Jurkat, Clone E6-1 (cell line): ENCODE data around the gene IGFLR1. TPM values are rescaled to one million over a fixed set of nuclear protein-coding genes. Genes with fewer than 3 reads are reported as not detected.

ENCODE experiments used
- DNase-seq: peaks from one replicate; pipeline ENCODE4 v3.0.0-alpha.2; 2011; ENCODE audit warnings: low read depth, low spot score
- H3K4me3 ChIP-seq: 2 replicates; pipeline ENCODE4 v1.5.1; 2011; ENCODE audit warnings: mild to moderate bottlenecking, low read length, control low read depth, moderate library complexity
- polyA plus RNA-seq: library from polyadenylated mRNA; unstranded; fragments of >200 nt; gene quantifications from one replicate; pipeline ENCODE4 v1.2.1, GENCODE V29; 2012; ENCODE audit warnings: missing spikeins; ENCODE audit not compliant: insufficient read length, insufficient read depth

Gene IGFLR1, protein sequence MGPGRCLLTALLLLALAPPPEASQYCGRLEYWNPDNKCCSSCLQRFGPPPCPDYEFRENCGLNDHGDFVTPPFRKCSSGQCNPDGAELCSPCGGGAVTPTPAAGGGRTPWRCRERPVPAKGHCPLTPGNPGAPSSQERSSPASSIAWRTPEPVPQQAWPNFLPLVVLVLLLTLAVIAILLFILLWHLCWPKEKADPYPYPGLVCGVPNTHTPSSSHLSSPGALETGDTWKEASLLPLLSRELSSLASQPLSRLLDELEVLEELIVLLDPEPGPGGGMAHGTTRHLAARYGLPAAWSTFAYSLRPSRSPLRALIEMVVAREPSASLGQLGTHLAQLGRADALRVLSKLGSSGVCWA
- 9.3 TPM for polyA plus RNA-seq

- peak; percentile 60 for DNase-seq
- peak within 1 kb of the TSS; percentile 69 for H3K4me3 ChIP-seq
Observed at GRCh38 chr19:35742121-35742724, at the start of gene IGFLR1. TSS of gene IGFLR1 (minus strand) at chr19:35742452. CDS start at chr19:35741180, 1,272 bp downstream.

DNA sequence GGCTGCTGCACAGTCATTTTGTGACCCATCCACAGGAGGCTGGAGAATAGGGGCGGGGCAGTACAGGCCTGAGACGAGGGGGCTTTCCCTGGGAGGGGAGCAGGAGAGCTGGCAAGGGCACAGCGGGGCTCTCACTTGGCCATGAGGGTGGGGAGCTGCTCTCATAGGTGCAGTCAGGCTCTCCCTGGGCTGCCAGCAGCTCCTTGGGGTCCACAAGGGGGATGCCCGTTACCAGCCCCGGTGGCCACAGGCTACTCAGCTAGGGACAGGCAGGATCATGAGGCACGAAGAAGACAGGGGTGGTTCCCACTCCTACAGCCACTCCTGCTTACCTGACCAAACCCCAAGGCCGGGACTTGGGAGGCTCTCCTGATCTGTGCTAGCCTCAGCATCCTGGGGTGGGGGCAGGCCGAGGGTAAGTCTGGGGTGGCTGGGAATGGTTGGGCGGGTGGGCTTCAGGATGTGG, 49.6 kb upstream of the IGFLR1 start:
- no peak overlapping the region for H3K4me3 ChIP-seq
- DNase-seq: no peak

DNA sequence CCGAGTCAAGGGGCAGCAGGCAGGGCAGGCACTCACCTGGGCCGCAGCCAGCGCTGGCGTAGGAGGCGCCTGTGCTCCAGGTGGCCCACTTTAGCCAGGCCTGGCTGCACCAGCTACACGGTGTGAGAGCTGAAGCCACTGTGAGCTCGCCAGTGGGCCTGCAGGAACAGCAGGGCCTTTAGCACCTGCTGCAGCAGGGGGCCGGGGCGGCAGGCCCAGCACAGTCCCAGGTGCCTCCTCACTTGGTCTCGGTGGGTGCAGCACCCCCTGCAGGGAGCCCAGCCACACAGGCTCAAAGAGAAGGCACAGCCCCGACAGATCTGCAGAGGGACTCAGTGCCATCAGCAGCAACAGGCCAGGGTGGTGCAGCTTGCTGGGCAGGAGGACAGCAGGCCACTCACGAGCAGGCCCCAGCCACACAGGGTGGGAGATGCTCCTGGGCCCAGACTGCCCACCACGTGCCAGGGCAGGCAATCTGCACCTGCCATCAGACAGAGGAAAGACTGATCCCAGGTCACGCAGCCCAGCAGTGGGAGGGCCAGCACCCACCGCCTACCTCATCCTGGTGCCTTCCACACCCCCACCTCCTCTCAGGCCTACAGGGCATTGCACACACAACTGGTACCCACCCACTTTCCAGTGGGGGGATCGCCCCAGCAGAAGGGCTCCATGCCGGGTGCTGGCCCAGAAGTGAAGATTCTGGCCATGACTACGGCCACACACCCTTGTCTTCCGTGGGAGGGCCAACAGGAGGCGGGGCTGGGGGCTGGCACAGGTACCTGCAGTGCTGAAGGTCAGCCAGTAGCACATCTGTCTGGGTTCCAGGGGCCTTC, 48.9 kb upstream of the IGFLR1 start:
- DNase-seq: no peak
- H3K4me3 ChIP-seq: no peak overlapping the region

DNA sequence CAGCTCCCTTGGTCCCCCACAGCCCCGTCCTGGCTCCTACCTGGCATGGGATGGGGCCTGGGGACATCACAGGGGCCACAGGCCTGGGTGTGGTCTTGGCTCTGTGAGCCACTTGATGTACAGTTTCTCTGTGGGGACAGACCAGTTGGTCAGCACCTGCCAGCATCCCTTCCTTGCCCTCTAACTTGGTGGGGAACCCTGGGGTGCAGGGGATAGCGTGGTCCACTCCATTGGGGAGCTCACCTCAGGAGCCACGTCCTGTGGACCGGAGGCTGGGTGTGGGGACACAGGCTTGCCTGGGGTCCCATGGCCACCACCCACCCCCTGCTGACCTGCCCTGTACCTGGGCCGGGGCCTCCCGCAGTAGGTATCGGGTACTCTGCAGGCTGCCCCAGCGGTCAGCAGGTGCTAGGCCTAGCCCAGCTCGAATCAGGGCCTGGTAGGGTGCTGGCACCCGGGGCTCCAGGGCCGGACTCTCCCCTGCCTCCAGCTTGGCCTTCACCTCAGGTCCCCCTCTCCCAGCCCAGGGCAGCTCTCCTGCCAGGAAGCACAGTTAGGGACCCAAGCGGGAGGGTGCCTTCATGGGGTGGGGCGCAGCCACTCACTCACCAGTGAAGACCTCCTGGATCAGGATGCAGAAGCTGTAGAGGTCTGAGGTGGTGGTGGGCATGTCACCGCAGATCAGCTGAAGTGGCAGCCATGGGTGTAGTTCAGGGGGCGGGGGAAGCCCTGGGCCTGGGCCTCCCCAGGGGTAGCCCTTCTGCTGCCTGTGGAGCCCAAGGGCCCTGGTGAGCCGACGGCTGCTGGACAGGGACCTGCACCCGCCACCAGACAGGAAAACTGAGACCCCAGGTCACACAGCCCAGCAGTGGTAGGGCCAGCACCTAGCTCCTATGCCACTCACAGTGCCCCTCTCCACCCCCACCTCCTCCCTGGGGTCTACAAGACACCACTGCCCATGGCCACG, 48.0 kb upstream of the IGFLR1 start:
- H3K4me3 ChIP-seq: no peak overlapping the region
- no peak for DNase-seq

GRCh38 chr19:35789195-35789977, 47.1 kb upstream of the IGFLR1 start:
- no peak overlapping the region for H3K4me3 ChIP-seq
- no peak for DNase-seq

DNA sequence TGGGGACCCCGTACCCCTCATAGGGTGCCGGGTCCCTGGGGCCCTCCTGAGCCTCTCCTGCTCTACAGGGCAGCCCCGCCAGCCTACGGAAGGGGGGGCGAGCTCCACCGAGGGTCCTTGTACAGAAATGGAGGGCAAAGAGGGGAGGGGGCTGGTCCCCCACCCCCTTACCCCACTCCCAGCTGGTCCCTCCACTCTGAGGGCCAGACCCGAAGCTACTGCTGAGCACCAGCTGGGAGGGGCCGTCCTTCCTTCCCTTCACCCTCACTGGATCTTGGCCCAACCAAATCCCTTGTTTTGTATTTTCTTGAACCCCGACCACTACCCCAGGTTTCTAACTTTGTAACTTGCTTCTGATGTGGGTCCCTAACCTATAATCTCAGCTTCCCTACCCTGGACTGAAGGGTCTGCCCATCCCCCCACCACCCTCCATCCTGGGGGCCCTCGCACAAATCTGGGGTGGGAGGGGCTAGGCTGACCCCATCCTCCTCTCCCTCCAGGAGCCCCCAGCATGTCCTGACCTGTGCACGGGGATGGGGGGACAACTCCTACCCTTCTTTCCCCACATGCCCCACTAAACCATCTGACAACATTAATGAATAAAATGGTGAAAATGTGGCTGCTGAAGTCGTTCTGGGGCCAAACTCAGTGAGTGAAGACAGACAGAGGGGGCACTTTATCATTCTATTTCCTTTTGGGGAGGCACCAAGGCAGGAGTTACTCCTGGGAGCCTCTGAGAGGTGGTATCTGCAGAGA, 46.1 kb upstream of the IGFLR1 start:
- no peak for DNase-seq
- H3K4me3 ChIP-seq: no peak overlapping the region

DNA sequence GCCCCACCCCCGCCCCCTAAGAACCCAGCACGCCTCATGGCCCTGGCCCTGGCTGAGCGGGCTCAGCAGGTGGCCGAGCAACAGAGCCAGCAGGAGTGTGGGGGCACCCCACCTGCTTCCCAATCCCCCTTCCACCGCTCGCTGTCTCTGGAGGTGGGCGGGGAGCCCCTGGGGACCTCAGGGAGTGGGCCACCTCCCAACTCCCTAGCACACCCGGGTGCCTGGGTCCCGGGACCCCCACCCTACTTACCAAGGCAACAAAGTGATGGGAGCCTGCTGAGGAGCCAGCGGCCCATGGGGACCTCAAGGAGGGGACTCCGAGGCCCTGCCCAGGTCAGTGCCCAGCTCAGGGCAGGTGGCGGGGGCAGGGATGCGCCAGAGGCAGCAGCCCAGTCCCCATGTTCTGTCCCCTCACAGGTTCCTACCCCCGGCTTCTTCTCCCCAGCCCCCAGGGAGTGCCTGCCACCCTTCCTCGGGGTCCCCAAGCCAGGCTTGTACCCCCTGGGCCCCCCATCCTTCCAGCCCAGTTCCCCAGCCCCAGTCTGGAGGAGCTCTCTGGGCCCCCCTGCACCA, 45.1 kb upstream of the IGFLR1 start:
- H3K4me3 ChIP-seq: no peak overlapping the region
- no peak for DNase-seq

GRCh38 chr19:35786299-35787160, 44.3 kb upstream of the IGFLR1 start:
- DNase-seq: no peak
- H3K4me3 ChIP-seq: no peak overlapping the region

DNA sequence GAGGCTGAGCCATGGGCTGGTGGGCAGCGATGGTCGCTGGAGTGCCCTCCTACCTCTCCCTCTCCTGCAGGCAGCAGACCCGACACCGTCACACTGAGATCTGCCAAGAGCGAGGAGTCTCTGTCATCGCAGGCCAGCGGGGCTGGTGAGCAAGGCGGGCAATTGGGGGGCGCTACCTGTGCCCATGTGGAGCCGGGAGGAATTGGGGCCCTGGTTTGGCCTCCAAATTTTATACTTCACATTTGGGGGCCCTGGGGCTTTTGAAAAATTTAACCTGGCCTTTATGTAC, 43.0 kb upstream of the IGFLR1 start:
- H3K4me3 ChIP-seq: no peak overlapping the region
- DNase-seq: no peak

DNA sequence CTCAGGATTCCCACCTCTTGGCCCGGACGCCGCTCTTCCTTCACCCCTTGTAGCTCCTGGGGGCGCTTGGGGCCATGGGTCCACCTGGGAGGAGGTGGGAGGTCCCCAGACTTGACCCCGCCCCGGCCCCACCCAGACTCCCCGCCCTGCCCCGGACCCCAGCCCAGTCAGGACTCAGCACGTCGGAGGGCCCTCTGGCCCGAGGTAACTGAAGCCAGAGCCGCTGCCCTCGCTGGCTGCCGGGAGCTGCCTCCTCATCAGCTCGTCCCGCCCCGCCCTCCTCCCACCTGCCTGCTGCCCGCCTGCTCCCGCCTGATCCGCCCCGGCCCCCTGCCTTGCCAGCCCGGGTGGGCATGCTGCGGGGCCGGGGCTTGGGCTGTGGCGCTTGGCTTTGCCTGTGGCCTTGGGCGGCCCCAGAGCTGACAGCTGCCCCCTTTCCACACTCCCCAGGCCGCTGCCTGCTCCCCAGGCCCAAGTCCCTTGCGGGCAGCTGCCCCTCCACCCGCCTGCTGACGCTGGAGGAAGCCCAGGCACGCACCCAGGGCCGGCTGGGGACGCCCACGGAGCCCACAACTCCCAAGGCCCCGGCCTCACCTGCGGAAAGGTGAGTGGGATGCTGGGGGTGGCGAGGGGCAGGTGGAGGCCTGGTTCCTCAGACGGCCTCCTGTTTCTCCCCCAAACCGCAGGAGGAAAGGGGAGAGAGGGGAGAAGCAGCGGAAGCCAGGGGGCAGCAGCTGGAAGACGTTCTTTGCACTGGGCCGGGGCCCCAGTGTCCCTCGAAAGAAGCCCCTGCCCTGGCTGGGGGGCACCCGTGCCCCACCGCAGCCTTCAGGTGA, 42.5 kb upstream of the IGFLR1 start:
- no peak overlapping the region for H3K4me3 ChIP-seq
- DNase-seq: no peak

GRCh38 chr19:35783469-35784434, 41.5 kb upstream of the IGFLR1 start:
- no peak overlapping the region for H3K4me3 ChIP-seq
- no peak for DNase-seq

DNA sequence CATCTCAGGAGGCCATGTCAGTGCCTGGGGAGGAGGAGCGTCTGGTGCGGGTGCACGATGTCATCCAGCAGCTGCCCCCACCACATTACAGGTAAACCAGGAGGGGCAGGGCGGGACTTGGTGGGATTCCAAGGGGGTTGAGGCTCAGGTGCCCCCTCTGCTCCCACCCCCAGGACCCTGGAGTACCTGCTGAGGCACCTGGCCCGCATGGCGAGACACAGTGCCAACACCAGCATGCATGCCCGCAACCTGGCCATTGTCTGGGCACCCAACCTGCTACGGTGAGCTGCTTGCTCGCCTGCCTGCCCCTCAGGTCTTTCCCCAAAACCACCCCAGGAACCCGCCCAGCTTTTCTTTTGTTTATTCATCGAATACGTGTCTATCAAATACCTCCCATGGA, 40.3 kb upstream of the IGFLR1 start:
- DNase-seq: no peak
- H3K4me3 ChIP-seq: no peak overlapping the region

GRCh38 chr19:35781650-35782049, 39.4 kb upstream of the IGFLR1 start:
- no peak overlapping the region for H3K4me3 ChIP-seq
- DNase-seq: no peak

GRCh38 chr19:35780717-35781116, 38.5 kb upstream of the IGFLR1 start:
- DNase-seq: no peak

More at GRCh38 chr19:35780717-35781116, 38.5 kb upstream of the IGFLR1 start:
- no peak overlapping the region for H3K4me3 ChIP-seq
